GM19455 (cell line): ENCODE measurements around the gene FHIT.

Experiments used
- ATAC-seq: cut with Tn5 transposase; IDR thresholded peaks from one replicate; pipeline ENCODE4 v1.9.1; 2021; ENCODE audit not compliant: unreplicated experiment

FHIT gene

DNA sequence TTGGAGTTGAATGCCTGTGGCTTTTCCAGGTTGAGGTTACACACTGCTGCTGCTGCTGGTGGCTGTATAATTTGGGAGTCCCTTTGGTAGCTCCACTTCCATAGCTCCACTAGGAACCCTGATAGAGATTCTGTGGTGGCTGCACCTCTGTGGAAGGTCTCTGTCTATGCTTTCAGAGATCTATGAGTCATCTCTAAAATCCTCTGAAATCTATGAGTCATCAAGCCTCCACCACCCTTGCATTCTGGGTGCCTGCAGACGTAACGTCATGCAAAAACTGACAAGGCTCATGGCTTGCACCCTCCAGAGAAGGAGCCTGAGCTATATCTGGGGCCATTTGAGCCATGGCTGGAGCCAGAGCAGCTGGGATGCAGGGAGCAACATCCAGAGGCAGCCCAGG, 1164.4 kb downstream of the FHIT start:
- ATAC-seq: peak; percentile 66

DNA sequence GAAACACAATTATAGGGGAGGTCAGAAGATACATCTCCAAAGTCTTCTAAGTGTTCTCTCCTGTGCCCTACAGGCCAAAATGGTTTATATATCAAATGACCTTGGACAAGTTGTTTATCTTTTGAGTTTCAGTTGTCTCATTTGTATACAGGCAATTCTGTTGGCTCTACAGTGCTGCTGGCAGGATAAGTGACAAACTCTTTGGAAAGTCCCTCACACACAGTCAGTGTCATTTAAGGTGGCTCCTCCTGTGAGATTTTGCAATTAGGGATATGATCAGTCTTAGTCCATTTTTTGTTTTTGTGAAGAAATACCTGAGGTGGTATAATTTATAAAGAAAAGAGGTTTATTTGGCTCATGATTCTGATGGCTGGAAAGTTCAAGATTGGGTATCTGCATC, 1165.6 kb downstream of the FHIT start:
- ATAC-seq: no peak

DNA sequence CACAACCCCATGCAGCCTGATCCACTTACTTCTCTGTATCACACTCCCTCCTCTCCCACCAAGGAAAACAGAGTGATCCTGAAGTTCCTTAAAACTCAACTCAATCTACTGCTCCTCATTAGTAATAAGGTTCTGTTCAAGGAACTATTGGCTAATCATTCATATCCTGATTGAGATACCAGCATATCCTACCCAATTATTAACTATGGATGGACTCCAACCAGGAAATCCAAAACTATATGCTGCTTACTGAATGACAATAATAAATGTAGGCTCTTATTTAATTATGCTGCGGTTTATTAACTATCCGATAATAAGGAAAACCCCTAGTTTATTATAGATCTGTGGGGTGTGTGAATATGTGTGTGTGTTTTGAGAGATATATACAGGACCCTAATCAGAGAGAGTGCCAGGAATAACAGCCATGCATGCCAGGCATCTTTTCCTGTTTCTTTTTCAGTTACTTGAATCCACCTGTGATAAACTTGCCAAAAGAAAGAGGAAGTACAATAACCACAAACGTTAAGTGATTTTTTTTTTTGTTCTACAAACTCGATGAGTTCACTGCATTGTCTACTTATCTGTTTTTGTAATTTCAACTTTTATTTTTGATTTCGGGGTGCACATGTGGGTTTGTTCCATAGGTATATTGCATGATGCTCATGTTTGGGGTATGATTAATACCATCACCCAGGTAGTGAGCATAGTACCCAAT, 1169.7 kb downstream of the FHIT start:
- ATAC-seq: peak; percentile 64

DNA sequence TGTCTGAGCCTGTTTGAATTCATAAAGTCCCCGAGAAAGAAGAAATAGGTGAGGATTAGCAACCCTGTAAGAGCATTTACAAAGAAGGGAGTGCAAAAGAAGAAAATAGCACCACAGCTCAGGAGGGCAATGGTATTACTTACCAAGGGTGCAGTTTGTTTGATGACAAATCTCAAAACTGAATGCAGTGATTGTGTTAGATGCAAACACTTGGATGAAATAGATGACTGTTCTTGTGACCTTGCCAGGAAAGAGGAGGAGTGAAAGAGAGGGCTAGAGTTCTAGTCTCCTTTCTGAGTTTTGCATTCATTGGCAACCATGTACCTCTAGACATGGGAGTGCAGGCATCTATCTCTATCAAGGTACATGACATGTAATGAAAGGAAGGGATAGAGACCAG, 1170.6 kb downstream of the FHIT start:
- ATAC-seq: no peak

DNA sequence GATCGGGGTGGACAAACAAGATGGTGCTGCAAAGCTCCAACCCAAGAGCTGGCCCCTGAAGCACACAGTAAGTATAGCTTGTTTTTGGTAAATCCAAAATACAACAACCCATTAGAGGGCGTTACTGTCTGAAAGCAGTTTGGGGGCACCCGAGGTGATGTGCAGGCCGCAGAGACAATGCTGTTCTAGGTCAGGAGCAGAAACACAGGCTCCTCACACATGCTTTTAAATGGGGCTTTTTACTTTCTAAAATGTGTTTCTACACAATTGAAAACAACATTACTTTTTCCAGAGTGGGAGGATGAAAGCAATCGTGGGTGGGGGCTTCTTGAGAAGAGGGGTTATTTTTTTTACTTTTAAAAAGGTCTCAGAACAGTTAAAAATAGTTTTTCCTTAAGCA, 1172.2 kb downstream of the FHIT start:
- ATAC-seq: no peak

DNA sequence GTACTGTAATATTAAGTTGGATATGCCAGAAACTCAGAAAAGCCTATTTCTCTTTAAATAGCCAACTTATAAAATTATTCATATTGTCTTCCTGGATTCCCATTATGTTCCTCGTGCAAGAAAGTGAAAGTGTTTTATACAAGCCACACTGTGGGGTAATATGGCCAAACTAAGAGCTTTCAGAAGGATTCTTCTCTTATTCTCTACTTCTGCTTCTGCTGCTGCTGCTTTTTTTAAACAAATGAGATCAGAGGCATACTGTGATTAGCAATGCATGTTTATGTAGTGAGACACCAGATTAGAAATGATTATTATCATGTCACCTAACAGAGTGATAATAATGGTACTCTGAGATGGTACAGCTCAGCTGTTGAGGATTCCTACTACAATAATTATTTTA, 1174.9 kb downstream of the FHIT start:
- ATAC-seq: no peak

DNA sequence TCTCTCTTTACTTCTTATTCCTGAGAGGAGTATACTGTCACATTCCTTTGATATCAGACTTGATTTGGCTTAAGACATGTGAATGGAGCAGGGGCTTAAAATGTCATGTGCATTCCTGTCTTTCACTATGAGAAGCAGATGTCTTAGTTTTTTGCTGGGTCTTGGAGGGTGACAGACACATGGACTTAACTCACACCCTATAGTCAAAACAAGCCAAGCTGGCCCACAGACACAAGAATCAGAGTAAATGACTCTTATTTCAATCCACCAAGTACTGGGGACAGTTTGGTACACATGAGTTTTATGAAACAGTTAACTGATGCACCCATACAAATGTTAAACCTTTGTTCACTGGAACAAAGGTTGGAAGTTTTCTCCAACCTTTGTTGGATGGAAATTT, 1177.3 kb downstream of the FHIT start:
- ATAC-seq: no peak

DNA sequence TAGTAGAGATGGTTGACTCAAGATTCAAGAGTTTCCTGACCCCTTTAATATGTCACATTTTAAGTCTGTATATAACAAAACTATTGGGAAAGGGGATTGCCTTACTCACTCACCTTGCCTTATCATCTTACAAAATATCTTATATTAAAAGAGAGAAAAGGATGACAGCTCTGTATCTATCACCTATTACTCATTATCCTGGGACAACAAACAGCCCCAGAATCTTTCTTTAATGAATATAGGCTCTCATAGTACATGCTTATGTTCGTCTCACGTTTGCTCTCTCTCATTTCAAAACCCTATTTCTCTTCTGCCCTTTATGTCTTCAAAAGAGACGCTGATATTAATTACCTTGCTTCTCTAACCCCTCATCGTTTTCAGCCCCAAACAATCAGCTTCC, 1178.0 kb downstream of the FHIT start:
- ATAC-seq: no peak

DNA sequence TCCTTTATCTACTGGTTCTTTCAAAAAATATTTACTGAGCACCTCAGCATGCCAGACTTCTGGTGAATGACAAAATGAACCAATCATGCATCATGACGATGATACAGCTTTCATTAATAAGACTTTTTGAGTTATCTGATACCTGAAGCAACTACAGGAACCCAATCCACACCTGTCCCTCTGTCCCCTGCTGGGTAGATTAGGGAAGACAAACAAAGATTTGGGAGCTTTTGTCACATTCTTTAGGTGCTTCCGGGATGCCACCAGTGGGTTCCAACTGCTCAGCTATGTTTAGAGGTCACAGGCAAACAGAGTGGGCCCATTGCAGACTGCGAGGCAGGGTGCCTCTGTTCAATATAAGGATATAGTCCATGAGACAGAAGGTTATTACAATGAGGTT, 1180.9 kb downstream of the FHIT start:
- no peak for ATAC-seq

DNA sequence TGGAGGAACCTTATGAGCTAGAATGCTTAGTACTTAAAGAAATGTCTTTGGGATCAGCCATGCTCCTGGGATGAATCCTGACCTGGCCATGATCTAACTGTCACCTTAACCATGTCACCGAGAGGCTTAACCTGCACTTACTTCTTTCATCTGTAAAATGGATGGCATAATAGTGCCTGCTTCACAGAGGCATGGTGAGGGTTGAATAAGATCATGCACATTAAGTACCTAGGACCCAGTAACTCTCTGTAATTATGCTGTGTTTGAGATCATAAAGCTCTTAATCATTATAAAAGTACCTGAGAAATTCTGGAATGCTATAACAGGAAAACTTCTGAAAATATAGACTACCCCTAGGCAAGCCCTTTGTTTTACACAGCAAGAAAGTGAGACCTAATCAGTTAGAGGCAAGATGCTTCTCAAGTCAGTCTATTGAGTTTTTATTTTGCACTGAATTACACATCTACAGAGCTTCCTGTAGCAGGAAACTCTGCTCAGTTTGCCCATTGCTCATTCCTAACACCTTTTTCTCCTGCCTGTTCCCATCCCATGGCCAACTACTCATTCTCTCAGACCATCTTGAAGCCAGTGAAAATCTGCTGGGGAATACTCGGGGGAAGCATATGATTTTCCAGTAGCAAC, 1185.9 kb downstream of the FHIT start:
- ATAC-seq: no peak

DNA sequence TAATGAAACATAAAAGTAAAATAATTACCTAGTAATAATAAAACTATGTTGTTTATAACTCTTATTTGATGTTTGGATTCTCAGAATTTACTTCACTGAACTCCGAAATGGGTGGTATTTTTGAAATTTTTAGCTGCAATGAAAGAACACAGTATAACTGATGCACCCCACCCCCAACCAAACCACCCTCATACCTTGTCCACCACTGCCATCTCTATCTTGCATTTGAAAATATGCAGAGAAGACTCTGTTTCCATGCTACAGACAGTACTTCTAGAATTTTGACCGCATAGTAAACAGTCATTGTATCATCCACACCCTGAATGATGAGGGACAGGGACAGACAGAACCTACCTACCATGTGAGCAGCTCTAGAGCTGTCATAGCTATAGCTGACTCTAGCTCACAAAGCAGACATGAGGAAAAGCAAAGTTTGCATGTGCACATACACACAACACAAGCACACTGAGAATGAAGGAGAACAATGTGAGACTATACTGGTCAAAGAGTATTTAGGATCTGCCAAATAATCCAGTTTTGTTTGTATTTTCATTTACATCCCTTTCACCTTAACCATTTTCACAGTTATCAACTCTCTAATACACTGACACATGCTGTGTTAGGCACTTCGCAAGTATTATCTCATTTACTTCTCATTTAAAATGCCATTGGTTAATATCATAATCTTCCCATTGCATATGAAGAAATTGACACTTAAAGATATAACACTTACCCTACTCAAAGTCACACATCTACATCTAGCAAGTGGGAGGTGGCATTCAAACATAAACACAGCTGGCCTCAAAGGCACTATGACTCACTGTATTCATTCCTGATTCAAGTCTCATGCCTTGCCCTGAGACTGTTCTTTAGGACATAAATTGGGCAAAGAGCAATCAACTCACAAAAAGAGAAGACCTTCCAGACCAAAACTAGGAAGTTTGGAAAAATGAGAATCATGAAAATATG, 1186.8 kb downstream of the FHIT start:
- no peak for ATAC-seq

DNA sequence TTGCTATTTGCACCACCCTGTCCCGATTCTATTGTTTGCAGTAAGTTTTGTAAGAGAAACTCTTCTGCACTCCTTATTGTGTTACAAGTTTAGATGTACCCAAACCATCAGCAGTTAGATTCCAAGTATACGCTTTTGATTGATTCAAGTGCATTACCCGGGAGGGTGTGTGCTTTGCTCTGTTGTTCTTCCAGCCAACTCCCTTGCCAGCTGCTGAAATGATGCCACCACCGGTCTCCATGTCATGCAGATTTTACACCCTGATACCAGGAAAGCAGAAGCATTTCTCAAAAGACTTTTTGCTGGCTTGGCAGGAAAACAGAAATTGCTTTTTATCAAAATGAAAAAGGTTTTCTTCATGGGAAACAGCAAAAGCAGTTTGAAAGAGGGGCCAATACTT, 1194.8 kb downstream of the FHIT start:
- no peak for ATAC-seq

DNA sequence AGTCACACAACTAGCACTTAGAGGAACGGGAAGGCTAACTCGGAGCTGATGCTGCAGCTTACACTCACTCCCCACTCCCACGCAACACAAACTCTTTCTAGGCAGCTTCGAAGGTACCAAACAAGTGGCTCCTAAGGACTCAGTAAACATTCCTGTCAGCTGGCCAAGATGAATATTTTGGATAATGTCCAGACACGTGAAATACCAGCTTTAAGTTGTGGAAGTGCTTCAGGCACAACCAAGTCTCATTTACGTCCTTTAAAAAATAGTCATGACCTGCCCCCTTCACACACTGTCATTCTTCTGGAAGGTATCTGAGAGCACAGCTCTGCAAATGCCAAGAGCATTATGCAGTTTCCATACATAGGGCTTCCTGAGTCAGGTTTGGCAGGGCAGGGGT, 1195.5 kb downstream of the FHIT start:
- ATAC-seq: no peak

DNA sequence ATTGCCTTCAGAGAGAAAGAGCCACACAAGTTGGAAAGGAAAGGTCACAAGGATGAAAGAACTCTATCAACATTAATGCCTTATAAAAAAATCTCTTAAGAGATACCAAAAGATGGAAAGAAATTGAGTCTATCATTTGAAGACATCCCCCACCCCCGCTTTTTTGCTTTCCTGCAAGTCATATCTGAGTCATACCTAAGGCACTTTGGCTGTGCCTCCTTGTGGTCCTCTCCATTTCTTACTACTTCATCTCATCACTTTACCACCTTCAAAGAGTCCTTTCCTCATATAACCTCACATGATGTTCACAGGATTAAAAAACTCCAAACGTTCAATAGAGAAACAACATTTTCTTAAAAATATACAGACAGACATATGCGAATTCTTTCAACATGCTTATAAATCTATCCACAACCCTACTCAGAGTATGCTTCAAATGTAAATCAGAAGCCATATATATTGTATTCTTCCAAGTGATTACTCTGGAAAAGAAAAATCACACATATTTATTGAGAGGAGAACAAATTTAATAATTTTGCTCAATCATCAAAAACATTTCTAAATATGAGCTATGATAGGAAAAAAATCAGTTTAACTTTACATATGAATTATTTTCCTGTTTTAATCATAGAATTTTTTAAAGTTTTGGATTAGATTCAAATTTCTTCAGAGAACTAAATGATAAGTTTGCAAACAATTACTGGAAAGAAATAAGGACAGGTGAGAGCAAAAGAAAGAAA, 1197.6 kb downstream of the FHIT start:
- no peak for ATAC-seq

DNA sequence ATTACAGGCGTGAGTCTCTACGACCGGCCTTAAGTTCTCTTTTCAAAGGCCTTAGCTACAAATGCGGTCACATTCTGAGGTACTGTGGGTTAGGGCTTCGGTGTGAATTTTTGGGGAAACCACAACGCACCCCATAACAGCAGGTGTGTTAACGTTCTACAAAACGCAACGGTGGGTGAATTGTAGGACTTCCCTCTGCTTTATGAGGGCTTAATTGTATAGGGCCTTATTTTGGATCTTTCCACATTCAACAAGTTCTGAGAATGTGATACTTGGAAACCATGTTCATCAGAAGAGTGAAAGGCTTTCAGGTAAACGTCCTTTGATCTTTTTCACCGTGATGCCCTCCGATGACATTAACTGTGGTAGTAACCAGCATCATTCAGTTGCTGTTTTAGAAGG, 1202.8 kb downstream of the FHIT start:
- no peak for ATAC-seq

DNA sequence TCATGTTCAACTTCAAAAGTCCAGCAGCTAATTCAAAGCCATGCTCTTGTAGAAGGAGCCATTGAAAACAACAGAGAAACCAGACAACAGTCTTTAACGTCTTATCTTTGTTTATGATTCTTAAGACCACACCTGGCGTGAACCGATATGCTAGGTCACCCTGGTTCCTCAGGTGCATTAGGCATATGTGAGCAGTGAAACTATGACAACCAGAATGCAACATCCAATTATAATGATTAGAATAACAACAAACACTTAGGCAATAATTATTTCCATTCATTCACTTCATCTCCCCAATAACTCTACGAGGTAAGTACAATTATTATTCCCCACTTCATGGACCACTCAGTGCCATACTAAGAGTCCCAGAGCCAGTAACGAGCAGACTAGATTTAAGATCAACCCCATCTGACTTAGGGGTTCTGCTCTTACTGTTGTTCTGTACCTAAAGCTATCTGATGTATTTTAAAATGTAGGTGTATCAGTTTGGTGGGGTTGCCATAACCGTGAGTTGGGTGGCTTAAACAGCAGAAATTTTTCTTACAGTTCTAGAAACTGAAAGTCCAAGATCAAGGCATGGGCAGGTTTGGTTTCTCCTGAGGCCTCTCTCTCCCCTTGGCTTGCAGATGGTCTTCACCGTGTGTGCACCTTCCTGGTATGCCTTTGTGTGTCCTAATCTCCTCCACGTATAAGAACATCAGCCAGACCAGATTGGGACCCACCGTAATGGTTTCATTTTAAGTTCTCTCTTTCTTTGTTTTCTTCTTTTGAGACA, 1203.6 kb downstream of the FHIT start:
- ATAC-seq: no peak

DNA sequence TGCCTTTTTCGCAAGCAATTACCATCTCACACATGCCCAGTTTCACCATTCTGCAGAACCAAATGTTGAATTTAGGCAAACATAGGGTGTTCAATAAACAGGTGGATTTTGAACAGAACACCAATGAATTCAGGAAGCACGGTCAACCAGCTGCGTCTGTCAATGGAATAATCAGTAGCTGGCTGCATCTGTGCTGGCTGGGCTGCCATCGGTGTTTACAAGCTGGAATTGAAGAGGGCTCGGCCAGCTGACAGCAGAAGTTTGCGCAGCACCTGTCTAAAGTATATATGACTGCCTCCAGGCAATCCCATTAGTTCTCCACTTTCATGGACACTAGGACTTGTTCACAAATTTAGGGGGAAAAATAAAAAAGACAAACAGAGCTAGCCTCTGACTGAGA, 1205.0 kb downstream of the FHIT start:
- ATAC-seq: no peak

DNA sequence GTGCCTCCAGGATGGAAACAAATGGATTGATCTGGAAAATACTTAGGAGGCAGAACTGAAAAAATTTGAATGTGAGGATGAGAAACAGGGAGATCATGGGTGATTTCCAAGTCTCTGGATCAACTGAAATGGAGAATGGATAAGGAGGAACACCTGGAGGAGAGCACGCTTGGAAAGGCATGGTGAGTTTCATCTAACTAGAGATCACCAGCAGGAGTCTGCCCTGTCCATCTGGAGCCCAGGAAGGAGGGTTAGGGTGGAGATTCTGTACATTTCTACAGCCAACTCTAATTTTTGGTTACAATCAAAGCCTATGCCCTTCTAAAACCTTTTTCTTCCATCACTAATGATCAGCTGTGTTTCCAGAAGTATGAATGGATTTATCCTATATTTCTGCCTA, 1205.6 kb downstream of the FHIT start:
- no peak for ATAC-seq

DNA sequence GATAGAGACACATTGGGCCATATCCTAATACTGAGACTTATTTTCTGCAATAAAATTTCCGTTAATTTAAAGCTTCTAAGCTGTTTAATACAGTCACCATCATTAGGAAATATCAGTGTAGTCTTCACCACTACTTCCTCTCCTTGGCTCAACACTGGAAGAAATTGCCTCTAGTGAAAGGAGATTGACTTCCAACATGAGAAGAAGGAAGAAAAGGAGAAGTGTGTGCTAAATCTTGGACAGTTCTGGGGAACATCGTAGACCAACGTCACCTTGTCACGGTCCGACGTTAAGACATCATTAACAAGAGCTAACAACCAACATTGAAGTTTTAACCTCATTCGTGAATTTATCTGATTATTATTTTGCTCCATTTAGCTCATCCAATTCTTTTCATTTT, 1214.4 kb downstream of the FHIT start:
- ATAC-seq: no peak

DNA sequence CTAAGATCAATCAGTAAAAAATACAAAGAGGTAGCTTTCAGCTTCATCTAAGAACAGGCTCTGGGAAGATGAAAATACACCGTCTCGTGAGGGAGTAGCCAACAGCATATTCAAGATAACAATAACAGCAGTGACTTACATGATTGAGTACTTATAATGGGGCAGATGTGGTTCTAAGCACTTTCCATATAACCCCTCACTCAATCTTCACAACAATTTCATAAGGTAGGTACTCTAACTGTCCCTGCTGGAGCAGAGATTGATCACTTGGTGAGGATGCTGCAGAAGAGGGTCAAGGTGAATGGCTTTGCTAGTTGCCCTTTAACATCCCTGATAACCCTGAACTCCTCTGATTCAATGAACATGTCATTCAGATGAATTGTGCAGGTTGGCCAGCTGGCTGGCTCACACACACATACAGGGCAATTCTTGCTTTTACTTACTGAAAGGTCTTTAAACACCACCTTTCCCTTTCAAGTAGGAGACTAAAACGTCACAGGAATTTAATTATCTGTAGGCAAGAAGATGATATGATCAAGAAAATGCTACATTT, 1217.3 kb downstream of the FHIT start:
- no peak for ATAC-seq
